Measurements from ENCODE around the gene OMA1.
A peak's percentile ranks its signal among the peaks of the same experiment; 100 is the strongest.
"Not testable (repeated sequence)": the region's sequence is repeated elsewhere in the genome, so short reads cannot be mapped to it uniquely, and the experiment has no call there.

OMA1 gene

DNA sequence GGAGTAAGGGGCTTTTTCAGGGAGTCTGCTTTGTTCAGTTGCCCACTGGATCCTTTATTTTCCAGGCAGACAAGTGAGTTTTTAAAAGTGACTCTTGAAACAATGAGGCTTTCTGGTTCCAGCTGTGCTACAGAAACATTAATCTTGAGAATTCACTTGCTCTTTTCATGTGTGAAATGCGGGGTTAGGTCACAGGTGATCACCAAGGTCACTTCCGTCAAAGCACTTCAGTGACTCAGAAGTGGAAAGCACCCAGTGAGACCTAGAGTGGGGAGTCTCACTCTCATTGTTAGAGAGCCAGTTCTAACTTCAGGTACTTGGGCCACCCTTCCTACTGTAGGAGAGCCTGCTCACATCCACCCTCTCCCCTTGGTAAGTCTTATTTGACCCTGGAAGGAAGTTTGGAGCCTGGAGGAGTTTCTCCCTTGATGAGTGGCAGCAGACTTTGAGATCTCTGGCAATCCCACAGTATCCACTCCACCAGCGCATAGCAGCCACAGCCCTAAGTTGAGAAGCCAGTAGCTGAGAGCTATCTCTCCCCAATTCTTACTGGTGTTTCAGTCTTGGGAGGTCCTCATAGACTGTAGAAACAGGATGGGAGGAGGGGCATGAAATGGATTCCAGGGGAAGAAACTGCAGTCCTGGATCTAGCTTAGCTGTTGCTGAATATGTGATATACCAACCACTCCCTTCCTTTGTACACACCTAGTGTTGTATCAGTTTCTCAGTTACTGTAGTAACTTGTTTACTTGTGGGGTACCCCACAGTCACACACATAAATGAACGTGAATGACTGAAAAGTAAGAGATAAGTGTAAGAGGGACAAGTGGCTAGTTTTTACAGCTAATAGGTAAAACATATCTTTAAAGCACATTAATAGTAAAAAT is 27.4 kb upstream of the OMA1 start:
- DNase-seq: no peak

GRCh38 chr1:58573138-58573537 is 26.6 kb upstream of the OMA1 start:
- DNase-seq: no peak

- no peak for DNase-seq
Observed at GRCh38 chr1:58572690-58573089, 26.2 kb upstream of the OMA1 start.

- no peak for DNase-seq
Observed at GRCh38 chr1:58571616-58572015, 25.1 kb upstream of the OMA1 start.

DNA sequence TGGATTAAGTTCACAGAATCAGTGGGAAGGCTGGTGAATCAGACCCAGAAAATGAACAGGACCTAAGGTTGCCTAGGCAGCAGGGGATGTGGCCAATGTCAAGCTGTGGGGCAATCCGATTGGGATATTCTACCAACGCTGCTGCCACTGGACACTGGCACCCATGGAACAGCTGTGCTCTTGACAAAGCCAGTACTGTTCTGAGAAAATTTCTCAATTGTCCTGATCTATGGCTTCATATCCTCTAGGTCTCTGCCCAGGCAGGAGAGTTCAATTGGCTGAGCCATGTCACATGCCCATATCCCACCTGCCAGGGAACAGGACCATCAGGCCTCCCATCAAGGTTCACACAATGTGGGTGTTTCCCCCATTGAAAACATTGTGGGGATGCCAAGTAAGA is 24.3 kb upstream of the OMA1 start:
- peak in 15 of 51 donors; percentile 10 to 59 (median 19) for DNase-seq

DNA sequence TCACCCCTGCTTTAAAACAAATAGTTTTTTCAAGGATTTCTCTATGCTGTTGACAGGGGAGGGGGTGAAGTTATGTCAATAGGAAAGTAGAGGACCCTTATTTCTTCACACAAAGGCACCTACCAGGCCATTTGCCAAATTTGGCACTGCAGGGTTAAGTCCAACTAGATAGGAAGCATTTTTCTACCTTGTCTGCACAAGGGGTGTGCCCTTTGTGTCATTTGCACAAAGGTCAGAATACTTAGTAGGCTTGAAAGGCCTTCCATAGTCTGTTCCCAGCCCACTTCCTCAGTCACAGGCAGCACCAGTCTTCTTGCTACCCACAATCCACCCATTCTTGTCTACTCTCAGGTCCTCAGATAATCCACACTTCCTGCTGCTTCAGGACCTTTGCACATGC is 23.6 kb upstream of the OMA1 start:
- no peak for DNase-seq

GRCh38 chr1:58568911-58569310 is 22.4 kb upstream of the OMA1 start:
- DNase-seq: no peak

GRCh38 chr1:58568271-58568860 is 21.8 kb upstream of the OMA1 start:
- no peak for DNase-seq

GRCh38 chr1:58566339-58566738 is 19.8 kb upstream of the OMA1 start:
- no peak for DNase-seq

GRCh38 chr1:58563715-58564114 is 17.2 kb upstream of the OMA1 start:
- not testable (repeated sequence) for DNase-seq

DNA sequence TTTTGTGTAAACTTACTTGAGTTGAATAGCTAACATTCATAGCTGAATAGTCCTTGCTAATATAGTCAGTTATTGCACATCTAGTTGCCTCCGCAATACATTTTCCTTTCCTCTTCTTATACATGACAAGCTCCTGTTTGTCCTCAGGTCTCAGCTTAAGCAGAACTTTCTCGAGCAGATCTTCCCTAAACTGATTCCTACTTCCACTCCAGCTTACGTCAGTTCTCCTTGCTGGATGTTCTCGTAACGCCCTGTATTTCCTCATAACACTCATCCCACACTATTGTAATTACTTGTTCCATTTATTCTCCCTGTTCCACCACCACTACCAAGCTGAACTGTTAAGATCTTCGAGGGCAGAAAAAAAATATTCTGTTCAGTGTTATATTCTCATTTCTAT is 15.1 kb upstream of the OMA1 start:
- DNase-seq: no peak

DNA sequence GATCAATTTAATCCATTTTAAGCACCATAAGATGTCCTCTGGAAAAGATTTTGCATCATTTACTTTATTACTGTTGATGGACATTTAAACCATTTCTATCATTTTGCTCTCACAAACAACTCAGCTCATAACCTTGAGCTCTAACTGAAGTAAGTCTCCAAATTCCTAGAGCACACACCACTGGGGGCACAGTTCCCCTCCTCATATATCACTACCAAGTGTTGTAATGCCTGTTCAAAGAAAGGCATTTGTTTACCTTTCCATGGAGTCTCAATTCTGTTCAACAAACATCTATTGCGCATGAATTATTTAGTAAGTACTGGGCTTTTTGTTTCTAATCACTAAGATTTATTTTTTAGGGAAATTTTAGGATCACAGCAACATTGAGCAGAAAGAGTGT is 8.9 kb upstream of the OMA1 start:
- no peak for DNase-seq

DNA sequence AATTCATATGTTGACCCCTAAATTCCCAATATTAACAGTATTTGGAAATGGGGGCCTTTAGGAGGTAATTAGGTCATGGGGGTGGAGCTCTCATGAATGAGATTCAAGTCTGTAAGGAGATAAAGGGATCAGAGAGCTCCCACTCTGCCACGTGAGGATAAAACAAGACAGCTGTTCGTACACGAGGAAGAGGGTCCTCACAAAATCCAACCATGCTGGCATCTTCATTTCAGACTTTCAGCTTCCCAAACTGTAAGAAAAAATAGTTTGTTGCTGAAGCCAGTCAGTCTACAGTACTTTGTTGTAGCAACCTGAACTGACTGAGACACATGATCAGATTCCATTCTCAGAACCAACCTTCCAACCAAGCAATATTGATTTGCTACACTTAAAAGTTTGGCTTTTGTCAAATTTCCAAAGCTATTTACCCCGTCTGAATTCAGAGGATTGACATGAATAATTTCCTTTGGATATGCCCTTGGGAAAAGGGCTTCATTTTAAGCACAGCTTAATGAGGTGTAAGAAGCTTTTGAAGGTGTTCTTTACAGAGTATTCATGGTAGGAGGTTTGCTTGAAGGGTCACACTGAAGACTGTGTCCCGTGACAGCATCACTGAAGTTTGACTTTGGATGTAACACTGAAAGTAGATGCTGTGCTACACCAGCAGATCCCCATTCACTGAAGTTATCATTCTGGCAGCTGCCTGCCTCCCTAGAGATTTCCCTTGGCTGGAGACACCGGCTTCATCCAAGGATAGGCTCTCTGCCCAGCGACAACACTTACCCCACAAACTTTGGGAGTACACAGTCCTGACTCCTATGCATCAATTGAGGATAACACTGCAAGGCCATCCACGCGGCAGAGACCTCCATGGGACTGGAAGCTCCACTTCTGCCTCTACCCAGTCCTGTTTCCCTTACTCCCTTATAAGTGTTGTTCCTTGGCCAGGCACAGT is 4.9 kb upstream of the OMA1 start:
- no peak for DNase-seq

GRCh38 chr1:58549291-58549690 is 2.8 kb upstream of the OMA1 start:
- DNase-seq: not testable (repeated sequence)

DNA sequence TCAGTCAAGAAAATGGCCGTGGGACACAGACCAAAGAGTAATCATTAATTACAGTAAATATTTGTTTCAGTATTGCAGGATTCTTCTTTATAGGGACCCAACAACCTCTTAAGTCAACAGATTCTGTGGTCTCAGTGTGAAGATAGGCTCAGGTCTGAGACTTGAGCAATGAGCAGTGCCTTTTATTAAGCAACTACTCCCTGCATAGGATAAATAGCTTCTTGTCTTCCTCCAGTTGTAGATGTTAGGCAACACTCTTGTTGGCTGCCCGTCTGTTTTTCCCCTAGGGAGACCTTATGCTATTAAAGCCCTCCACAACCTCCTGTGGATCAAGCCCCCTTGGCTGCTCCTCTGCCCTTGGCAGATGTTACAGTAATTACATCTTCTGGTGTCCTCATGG is 1.8 kb upstream of the OMA1 start:
- no peak for DNase-seq

GRCh38 chr1:58545591-58546519 is 671 bp downstream of the OMA1 start:
- DNase-seq: peak in 49 of 51 donors; percentile 34 to 92 (median 72)

- no peak for DNase-seq
Observed at GRCh38 chr1:58543260-58543659, 3.3 kb downstream of the OMA1 start.

GRCh38 chr1:58539553-58539952 is 7.0 kb downstream of the OMA1 start:
- no peak for DNase-seq

- DNase-seq: no peak
Observed at GRCh38 chr1:58538821-58539220, 7.7 kb downstream of the OMA1 start.

GRCh38 chr1:58531842-58532241 is 14.7 kb downstream of the OMA1 start:
- DNase-seq: not testable (repeated sequence)

- no peak for DNase-seq
Observed at GRCh38 chr1:58529284-58529683, 17.2 kb downstream of the OMA1 start.

Data from hypothalamus (tissue), 51 donors.